DND-41 (cell line): Measurements from ENCODE around the gene SNX10.
"Not testable (repeated sequence)": the region's sequence is repeated elsewhere in the genome, so short reads cannot be mapped to it uniquely, and the experiment has no call there.

Source experiments
- ATAC-seq: fragments of 200-7000 bp; cut with Tn5 transposase; 3 replicates; pipeline ENCODE4 v1.9.1; 2021; ENCODE audit warnings: low read depth; ENCODE audit not compliant: insufficient read depth
- DNase-seq: peaks from one replicate; pipeline ENCODE4 v3.0.0-alpha.2; 2020
- H2AFZ ChIP-seq: 2 replicates; pipeline ENCODE4 v1.6.0; 2012; ENCODE audit warnings: low read depth, low read length
- H3K27ac ChIP-seq: 2 replicates; pipeline ENCODE4 v1.5.1; 2012; ENCODE audit warnings: low read length, inconsistent platforms
- H3K27me3 ChIP-seq: fragments of 200-600 bp; sonication (generic); 2 replicates; pipeline ENCODE4 v1.6.0; 2012; ENCODE audit warnings: low read length, mild to moderate bottlenecking, inconsistent platforms; ENCODE audit not compliant: insufficient read depth, poor library complexity
- H3K36me3 ChIP-seq: 2 replicates; pipeline ENCODE4 v1.5.1; 2012; ENCODE audit warnings: low read length, inconsistent platforms; ENCODE audit not compliant: insufficient read depth
- H3K4me1 ChIP-seq: 2 replicates; pipeline ENCODE4 v1.5.1; 2012; ENCODE audit warnings: mild to moderate bottlenecking, low read length; ENCODE audit not compliant: insufficient read depth
- H3K4me2 ChIP-seq: 2 replicates; pipeline ENCODE4 v1.6.0; 2012; ENCODE audit warnings: mild to moderate bottlenecking, moderate library complexity, low read length, inconsistent platforms; ENCODE audit not compliant: insufficient read depth
- H3K4me3 ChIP-seq, 2 experiments: fragments of 200-600 bp in 1 of 2; shearing (Covaris generic) in 1 of 2; 2 replicates each; pipeline ENCODE4 v1.5.1; 2012 to 2016; ENCODE audit warnings: inconsistent platforms in 2 of 2, low read length in 2 of 2, mild to moderate bottlenecking in 2 of 2, low read depth in 1 of 2, moderate library complexity in 1 of 2
- H3K79me2 ChIP-seq: 2 replicates; pipeline ENCODE4 v1.6.0; 2012; ENCODE audit warnings: low read length, inconsistent platforms; ENCODE audit not compliant: insufficient read depth
- H3K9ac ChIP-seq: 2 replicates; pipeline ENCODE4 v1.6.0; 2012; ENCODE audit warnings: low read depth, mild to moderate bottlenecking, inconsistent platforms, low read length, moderate library complexity
- H3K9me3 ChIP-seq: 2 replicates; pipeline ENCODE4 v1.5.1; 2012; ENCODE audit warnings: low read length, moderate library complexity, mild to moderate bottlenecking, inconsistent platforms; ENCODE audit not compliant: insufficient read depth, severe bottlenecking
- H4K20me1 ChIP-seq: 2 replicates; pipeline ENCODE4 v1.6.0; 2012; ENCODE audit warnings: low read length; ENCODE audit not compliant: insufficient read depth
- CTCF ChIP-seq: IDR thresholded peaks from 2 replicates; pipeline ENCODE4 v1.5.1; 2012; ENCODE audit warnings: borderline replicate concordance, low read length, moderate library complexity, mild to moderate bottlenecking; ENCODE audit not compliant: poor library complexity, severe bottlenecking; ENCODE audit errors: extremely low read depth
- EZH2 ChIP-seq: IDR thresholded peaks from 3 replicates; pipeline ENCODE4 v1.6.1; 2012; ENCODE audit warnings: borderline replicate concordance, low read depth, mild to moderate bottlenecking, moderate library complexity, low read length, inconsistent platforms; ENCODE audit not compliant: severe bottlenecking

SNX10 gene

GRCh38 chr7:26291699-26292538 lies at the start of gene SNX10:
SNX10 (plus strand) TSS chr7:26291862; CDS start chr7:26346443, 54,581 bp downstream.
- ATAC-seq (peak; percentile 92), DNase-seq (peak; percentile 81)
- Histone ChIP-seq H3K27me3 (no peaks in the 10 kb centered on the region), H3K4me3 (peak within 1 kb of the TSS; percentile 66 to 69; a peak in 3 of 4 replicates), H3K79me2 (peaks cover 6% of the 10 kb centered on the region), H3K27ac (peak within 1 kb of the TSS; percentile 48), H3K9ac (peak within 1 kb of the TSS; percentile 76), H2AFZ (peak within 1 kb of the TSS; percentile 93), H3K36me3 (no peaks in the 10 kb centered on the region; the same call in 1 of the 2 replicates), H3K9me3 (no peaks in the 10 kb centered on the region), H4K20me1 (no peaks in the 10 kb centered on the region), H3K4me1 (peaks cover 25% of the 10 kb centered on the region), H3K4me2 (peak within 1 kb of the TSS; percentile 84)
- no peak for TF ChIP-seq EZH2
- TF ChIP-seq CTCF = peak; percentile 63

GRCh38 chr7:26245150-26245549 lies 46.5 kb upstream of the SNX10 start:
- H3K27me3 ChIP-seq = no peaks in the 10 kb centered on the region
- H4K20me1 ChIP-seq = no peaks in the 10 kb centered on the region
- H3K9me3 ChIP-seq = no peaks in the 10 kb centered on the region
- H3K4me3 ChIP-seq = no peak overlapping the region
- H3K36me3 ChIP-seq = no peaks in the 10 kb centered on the region
- no peak overlapping the region for H2AFZ ChIP-seq
- H3K27ac ChIP-seq = no peak overlapping the region
- no peak for ATAC-seq
- H3K79me2 ChIP-seq = no peaks in the 10 kb centered on the region
- no peak overlapping the region for H3K4me2 ChIP-seq
- no peaks in the 10 kb centered on the region for H3K4me1 ChIP-seq
- no peak for DNase-seq
- TF ChIP-seq CTCF (no peak), EZH2 (no peak)
- H3K9ac ChIP-seq = no peak overlapping the region

- no peaks in the 10 kb centered on the region for H3K9me3 ChIP-seq
- TF ChIP-seq EZH2 (no peak), CTCF (no peak)
- H3K36me3 ChIP-seq = no peaks in the 10 kb centered on the region
- DNase-seq (no peak), ATAC-seq (no peak)
- H3K4me2 ChIP-seq = no peak overlapping the region
- H3K4me1 ChIP-seq = no peaks in the 10 kb centered on the region
- no peaks in the 10 kb centered on the region for H3K79me2 ChIP-seq
- no peak overlapping the region for H3K27ac ChIP-seq
- peaks cover 3% of the 10 kb centered on the region for H3K27me3 ChIP-seq
- H3K9ac ChIP-seq = no peak overlapping the region
- no peak overlapping the region for H3K4me3 ChIP-seq
- no peaks in the 10 kb centered on the region for H4K20me1 ChIP-seq
- H2AFZ ChIP-seq = peak overlapping the region; percentile 44; the same call in 1 of the 2 replicates
Observed at GRCh38 chr7:26250239-26250638, 41.4 kb upstream of the SNX10 start.

- H3K4me1 ChIP-seq, H3K36me3 ChIP-seq, H3K27ac ChIP-seq, H3K4me3 ChIP-seq, H3K79me2 ChIP-seq, DNase-seq, H3K9ac ChIP-seq, H4K20me1 ChIP-seq, ATAC-seq, H2AFZ ChIP-seq, H3K27me3 ChIP-seq, H3K4me2 ChIP-seq, H3K9me3 ChIP-seq: not testable (repeated sequence)
Observed at GRCh38 chr7:26261866-26262265, 29.8 kb upstream of the SNX10 start.
